GM13976 (cell line): ENCODE results near the gene UBN2.

Experiments used
- DNase-seq: peaks from one replicate; pipeline ENCODE4 v3.0.0; 2012; ENCODE audit warnings: low spot score
- CTCF ChIP-seq: IDR thresholded peaks from 2 replicates; pipeline ENCODE4 v1.5.1; 2012; ENCODE audit warnings: borderline replicate concordance, mild to moderate bottlenecking; ENCODE audit not compliant: insufficient read depth; ENCODE audit errors: extremely low read depth, missing control alignments, control extremely low read depth
- in situ Hi-C: fragments of 300-500 bp; cut with MboI; formaldehyde crosslinking; loops from one replicate; pipeline ENCODE4 v1.12.0; 2022; ENCODE audit warnings: low sequenced_read_pairs, mixed read lengths, inconsistent platforms; ENCODE audit not compliant: unreplicated experiment

The UBN2 gene

DNA sequence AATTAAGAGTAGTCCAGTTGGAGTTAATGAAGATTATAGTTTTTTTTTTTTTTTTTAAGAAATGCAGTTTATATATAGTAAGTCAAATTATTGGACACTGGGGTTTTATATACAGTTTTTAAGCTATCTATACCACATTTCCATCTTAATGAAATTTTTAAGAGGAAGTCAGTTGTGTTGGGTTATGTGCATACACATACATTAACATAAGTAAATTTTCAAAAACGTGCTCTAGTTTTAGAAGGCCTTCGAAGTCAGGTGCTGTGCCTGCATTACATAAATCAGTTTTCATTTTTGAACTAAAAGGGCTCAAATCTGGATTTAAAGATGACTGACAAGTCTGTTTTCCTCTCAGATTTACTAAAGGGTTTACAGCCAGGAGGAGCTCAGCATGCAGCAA lies 62.5 kb downstream of the UBN2 start:
- no peak for DNase-seq
- TF ChIP-seq CTCF = no peak
- in situ Hi-C loops = no loop called here

DNA sequence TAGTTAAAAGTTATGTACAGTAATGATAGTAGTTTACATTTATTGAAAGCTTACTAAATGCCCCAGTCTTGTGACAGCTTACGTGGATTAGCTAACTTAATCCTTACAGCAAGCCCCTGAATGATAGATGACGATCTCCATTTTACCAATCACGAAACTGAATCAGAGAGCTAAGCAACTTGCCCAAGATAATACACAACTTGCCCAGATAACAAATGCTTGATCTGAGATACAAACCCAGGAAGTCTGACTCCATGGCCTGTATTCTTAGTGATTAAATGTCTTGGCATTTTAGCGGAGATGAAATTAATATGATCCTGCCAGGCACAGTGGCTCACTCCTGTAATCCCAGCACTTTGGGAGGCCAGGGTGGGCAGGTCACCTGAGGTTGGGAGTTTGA lies 63.2 kb downstream of the UBN2 start:
- in situ Hi-C loops = no loop called here
- no peak for DNase-seq
- TF ChIP-seq CTCF = no peak

GRCh38 chr7:139294951-139295575 lies 64.0 kb downstream of the UBN2 start:
- no peak for DNase-seq
- in situ Hi-C loops = no loop called here

DNA sequence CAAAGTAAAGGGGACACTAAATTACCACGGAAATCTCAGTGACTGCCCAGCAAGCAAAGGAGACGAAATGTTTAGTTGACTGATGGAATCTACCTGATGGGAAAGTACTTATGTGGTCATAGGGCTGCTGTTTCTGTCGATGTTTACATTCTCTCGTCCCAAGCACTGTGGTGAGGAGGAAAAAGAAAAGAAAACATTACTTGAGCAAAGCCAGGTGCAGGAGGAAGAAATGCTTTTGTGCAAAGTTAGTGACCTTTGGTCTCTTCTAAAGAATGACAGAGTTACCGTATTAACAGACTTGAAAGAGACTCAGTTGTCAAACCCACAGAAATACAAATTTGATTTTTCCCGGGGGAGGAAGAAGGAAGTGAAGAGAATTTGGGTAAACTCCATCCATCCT lies 66.8 kb downstream of the UBN2 start:
- in situ Hi-C loops = no loop called here
- TF ChIP-seq CTCF = no peak
- DNase-seq = no peak

More at GRCh38 chr7:139294951-139295575, 64.0 kb downstream of the UBN2 start:
- no peak for TF ChIP-seq CTCF

GRCh38 chr7:139299296-139299695 lies 68.3 kb downstream of the UBN2 start:
- no peak for TF ChIP-seq CTCF
- in situ Hi-C loops = no loop called here
- DNase-seq = no peak

DNA sequence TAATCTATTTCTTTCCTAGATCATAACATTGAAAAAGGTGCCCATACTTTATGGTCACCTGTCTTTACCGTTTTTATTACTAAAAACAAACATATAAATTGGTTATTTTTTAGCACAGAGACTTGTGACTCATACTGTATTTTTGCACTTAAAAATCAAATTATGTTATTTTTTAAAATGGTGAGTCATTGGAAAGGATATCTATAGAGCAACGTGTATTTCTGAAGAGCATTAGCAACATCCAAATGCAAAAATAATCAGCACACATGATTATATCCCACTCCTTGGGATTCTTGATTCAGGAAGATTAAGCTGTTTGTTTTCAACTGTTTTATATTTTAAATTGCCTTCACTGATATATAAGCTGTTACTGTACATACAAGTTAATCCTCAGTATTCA lies 69.4 kb downstream of the UBN2 start:
- DNase-seq = no peak
- in situ Hi-C loops = no loop called here
- no peak for TF ChIP-seq CTCF
